GM23338 (cell line): ENCODE measurements around the gene DDB1.

Experiments
- CREB1 ChIP-seq: fragments of 250-450 bp; sonication (Bioruptor Pico); IDR thresholded peaks from 2 replicates; pipeline ENCODE4 v1.5.0; 2020; ENCODE audit warnings: low read depth, mild to moderate bottlenecking, moderate library complexity
- CTCF ChIP-seq, 2 experiments: fragments of 200-600 bp in 1 of 2; sonication (generic) in 1 of 2; conservative IDR thresholded peaks; 2 replicates each; pipeline versions ENCODE4 v1.5.1 to v1.6.1; 2016 to 2017; ENCODE audit warnings: antibody characterized with exemption in 2 of 2, low read depth in 2 of 2, mild to moderate bottlenecking in 2 of 2, moderate library complexity in 1 of 2
- ETS1 ChIP-seq: IDR thresholded peaks from 2 replicates; pipeline ENCODE4 v1.6.1; 2016; ENCODE audit warnings: antibody characterized with exemption
- EZH2 ChIP-seq: fragments of 200-600 bp; sonication (generic); IDR thresholded peaks from one replicate; pipeline ENCODE4 v1.8.0; 2017; ENCODE audit warnings: antibody characterized with exemption, mild to moderate bottlenecking, low read depth; ENCODE audit not compliant: unreplicated experiment
- EZH2phosphoT487 ChIP-seq: fragments of 200-600 bp; sonication (generic); IDR thresholded peaks from one replicate; pipeline ENCODE4 v1.8.1; 2018; ENCODE audit warnings: antibody characterized with exemption; ENCODE audit not compliant: unreplicated experiment
- JUNB ChIP-seq: IDR thresholded peaks from one replicate; pipeline ENCODE4 v1.6.1; 2016; ENCODE audit warnings: antibody characterized with exemption; ENCODE audit not compliant: unreplicated experiment
- NANOG ChIP-seq: IDR thresholded peaks from 2 replicates; pipeline ENCODE4 v1.6.1; 2016; ENCODE audit warnings: antibody characterized with exemption, borderline replicate concordance
- POLR2AphosphoS5 ChIP-seq: IDR thresholded peaks from 2 replicates; pipeline ENCODE4 v1.6.1; 2016; ENCODE audit warnings: antibody characterized with exemption, low read depth
- REST ChIP-seq: IDR thresholded peaks from one replicate; pipeline ENCODE4 v1.6.1; 2018; ENCODE audit warnings: antibody characterized with exemption; ENCODE audit not compliant: unreplicated experiment
- ZNF114 ChIP-seq: fragments of 250-450 bp; sonication (Bioruptor Pico); IDR thresholded peaks from 2 replicates; pipeline ENCODE4 v1.5.0; 2020; ENCODE audit warnings: mild to moderate bottlenecking, moderate library complexity
- ZNF331 ChIP-seq: fragments of 250-450 bp; sonication (Bioruptor Pico); IDR thresholded peaks from 2 replicates; pipeline ENCODE4 v1.5.0; 2020; ENCODE audit warnings: low read depth, mild to moderate bottlenecking, moderate library complexity
- ZNF462 ChIP-seq: fragments of 250-450 bp; sonication (Bioruptor Pico); IDR thresholded peaks from 2 replicates; pipeline ENCODE4 v1.5.0; 2020; ENCODE audit warnings: mild to moderate bottlenecking, moderate library complexity

- no peak for TF ChIP-seq EZH2
- no peak for TF ChIP-seq EZH2phosphoT487
- no peak for TF ChIP-seq CTCF (conservative IDR thresholded peaks at IDR 0.05; ENCODE audit: low read depth in 2 of 2)
- TF ChIP-seq ZNF331 (CRISPR knock-in tag): no peak
- TF ChIP-seq POLR2AphosphoS5: no peak
- TF ChIP-seq JUNB: no peak
- TF ChIP-seq CREB1 (CRISPR knock-in tag): no peak
- TF ChIP-seq REST: no peak
- no peak for TF ChIP-seq ZNF462
- TF ChIP-seq NANOG: no peak
- no peak for TF ChIP-seq ZNF114 (CRISPR knock-in tag)
- TF ChIP-seq ETS1: no peak
Observed at GRCh38 chr11:61302550-61302949, 30.4 kb downstream of the DDB1 start.
